Left renal pelvis (tissue), 4 donors: ENCODE measurements around the gene MXRA8. TPM values are rescaled to one million over a fixed set of nuclear protein-coding genes. Genes with fewer than 3 reads are reported as not detected.

ENCODE experiments used
- DNase-seq, 4 donors: peaks; one replicate each; pipeline ENCODE4 v3.0.0-alpha.2; 2013; ENCODE audit warnings: low read depth in 4 of 4, low spot score in 3 of 4
- polyA plus RNA-seq, 4 donors: library from polyadenylated mRNA; unstranded; fragments of 120-200 nt; gene quantifications; one replicate each; pipeline ENCODE4 v1.2.1, GENCODE V29; 2013; ENCODE audit not compliant: insufficient read length in 4 of 4

The MXRA8 gene
- polyA plus RNA-seq, 4 donors = 133 to 208 (median 158) TPM

- no peak for DNase-seq
Measured at GRCh38 chr1:1352786-1353388, 5.5 kb downstream of the MXRA8 start.

DNA sequence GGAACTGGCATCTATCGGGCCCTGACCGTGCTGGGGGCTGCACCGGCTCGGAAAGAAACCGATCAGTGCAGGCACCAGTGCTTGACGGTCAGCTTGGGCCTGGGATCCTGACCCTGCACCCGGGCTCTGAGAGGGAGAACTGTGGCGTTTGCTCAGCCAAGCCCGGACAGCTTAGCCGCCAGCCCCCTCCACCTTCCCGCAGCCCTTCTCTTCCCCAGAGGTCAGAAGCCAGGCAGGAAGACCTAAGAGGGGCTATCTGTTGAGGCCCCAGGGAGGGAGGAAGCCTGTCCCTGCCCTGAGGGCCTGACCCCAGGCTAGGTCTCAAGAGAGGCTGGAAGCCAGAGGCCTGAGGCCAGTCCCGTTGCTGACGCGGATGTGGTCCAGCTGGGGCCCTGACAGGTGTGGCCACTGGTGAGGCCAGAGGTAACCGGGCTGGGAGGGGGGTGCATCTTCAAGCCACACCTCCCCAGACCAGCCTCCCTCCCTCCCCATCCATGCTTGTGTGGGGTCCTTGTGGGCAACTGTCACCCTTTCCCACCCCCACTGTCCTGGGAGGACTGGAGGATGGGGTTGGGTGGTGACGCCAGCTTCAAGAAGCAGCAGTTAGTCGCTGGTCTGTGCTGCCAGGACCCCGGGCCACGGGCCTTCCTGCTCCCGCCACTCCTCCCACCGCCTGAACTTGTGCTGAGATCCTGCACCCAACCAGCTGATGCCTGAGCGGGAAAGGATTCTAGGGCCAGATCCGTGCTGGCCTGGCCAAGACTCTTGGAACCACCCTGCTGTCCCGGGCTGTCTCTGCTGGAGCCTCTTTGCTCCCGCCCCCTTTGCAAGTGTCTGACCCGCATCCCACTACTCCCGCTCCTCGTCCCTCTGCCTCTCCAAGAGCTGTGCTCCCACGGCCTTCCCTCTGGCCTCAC is 6.6 kb downstream of the MXRA8 start:
- DNase-seq = no peak

- DNase-seq = peak in 1 of 4 donors; percentile 70
Measured at GRCh38 chr1:1349256-1350012, 8.9 kb downstream of the MXRA8 start, which contains the start of gene DVL1. Gene DVL1, minus strand, starts transcription at chr1:1349418. Its CDS starts 353 bp downstream, at chr1:1349065.

DNA sequence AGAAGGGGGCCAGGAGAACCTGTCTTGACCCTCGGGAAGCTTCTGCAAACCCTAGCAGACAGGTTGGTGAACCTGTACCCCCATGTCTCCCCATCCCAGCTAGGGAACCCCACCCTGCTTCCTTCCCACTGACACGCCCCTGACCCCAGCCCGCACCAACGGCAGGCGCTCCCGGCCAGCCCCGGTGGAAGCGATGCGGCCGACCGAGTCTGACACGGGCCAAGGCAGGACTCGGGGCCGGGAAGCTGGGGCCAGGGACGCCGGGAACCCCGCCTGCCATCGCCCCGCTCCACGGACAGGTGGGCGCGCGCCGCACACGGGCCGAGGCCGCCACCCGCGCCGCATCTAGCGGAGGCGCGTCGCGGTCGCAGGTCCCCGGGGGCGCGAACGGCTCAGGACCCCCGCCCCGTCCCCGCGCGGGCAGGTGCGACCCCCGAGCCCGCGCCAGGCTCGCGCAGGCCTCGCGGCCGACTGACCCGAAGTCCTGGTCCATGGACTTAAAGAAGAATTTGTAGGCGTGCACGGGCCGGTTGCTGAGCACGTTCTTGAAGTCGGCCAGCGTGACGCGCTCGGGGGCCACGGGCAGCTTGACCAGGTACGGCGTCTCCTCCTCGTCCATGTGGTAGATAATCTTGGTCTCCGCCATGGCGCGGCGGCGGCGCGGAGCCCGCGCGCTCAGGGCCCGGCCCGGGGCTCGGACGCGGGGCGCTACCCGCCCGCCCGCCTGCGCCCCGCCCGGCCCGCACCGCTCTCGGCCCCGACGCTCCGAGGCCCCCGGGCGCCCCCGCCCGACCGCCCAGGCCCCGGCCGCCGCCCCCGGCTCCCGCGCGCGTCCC is 9.7 kb downstream of the MXRA8 start:
- no peak for DNase-seq

DNA sequence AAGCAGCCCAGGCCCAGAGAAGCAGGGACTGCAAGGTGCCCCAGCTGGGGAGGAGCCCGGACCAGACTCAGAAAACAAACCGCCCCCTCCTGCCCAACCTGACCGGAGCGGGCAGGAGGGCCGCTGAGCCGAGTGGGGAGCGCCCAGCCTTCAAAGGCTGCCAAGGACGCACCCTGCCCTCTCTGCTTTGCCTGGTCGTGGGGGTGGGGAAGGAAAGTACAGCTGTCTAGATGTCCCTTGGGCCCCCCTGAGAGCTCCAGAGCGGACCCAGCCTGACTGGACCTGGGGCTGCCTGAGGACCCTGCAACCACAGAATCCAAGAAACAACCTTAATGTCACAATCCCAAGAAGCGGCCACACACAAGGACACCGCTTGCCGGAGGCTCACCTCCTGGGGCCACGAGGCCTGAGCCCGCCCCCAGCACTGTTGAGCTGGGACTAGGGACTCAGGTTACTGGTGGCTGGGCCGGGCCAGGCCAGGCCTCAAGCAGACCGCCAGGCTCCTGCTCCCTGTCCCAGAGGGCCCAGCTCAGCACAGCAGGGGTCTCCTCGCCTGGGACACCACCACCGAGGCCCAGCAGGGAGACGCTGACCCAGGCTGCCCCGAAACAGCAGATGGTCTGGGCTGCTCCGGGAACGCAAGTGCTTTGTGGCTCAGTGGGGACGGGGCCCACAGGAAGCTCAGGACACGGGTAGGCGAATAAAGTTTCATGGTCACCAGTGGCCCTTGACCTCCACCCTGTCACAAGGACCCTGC is 10.5 kb downstream of the MXRA8 start:
- no peak for DNase-seq

- no peak for DNase-seq
Measured at GRCh38 chr1:1347026-1347595, 11.2 kb downstream of the MXRA8 start.

GRCh38 chr1:1346501-1346890 is 11.9 kb downstream of the MXRA8 start:
- DNase-seq = no peak

DNA sequence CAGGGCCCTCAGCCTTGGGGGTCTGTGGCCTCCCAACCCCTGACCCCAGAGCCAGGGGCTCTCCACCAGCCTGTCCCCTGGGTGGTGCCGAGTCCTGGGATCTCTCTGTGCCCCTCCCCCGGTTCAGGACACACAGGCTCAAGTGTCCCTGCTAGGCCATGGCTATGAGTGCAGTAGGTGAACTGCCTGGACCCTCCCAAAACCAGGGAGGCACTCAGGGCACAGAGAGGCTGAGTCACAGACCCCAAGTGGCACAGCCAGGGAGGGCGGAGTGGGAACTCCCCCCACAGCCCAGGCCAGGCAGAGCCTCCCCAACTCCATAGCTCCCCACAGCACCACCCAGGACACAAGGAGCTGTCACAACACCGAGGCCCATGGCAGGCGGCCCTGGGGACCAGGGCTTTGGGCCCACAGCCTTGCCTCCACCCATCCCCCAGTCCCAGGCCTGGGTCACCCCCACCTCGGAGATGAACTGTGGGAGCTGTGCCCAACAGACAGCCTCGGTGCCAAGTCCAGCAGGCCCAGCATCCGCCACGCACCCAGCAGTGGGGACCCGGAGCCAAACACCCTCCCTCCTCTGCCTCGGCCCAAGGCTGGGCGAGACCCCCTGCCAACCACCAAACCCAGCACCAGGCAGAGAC is 12.4 kb downstream of the MXRA8 start:
- no peak for DNase-seq

GRCh38 chr1:1345384-1345783 is 13.0 kb downstream of the MXRA8 start:
- DNase-seq = no peak

DNA sequence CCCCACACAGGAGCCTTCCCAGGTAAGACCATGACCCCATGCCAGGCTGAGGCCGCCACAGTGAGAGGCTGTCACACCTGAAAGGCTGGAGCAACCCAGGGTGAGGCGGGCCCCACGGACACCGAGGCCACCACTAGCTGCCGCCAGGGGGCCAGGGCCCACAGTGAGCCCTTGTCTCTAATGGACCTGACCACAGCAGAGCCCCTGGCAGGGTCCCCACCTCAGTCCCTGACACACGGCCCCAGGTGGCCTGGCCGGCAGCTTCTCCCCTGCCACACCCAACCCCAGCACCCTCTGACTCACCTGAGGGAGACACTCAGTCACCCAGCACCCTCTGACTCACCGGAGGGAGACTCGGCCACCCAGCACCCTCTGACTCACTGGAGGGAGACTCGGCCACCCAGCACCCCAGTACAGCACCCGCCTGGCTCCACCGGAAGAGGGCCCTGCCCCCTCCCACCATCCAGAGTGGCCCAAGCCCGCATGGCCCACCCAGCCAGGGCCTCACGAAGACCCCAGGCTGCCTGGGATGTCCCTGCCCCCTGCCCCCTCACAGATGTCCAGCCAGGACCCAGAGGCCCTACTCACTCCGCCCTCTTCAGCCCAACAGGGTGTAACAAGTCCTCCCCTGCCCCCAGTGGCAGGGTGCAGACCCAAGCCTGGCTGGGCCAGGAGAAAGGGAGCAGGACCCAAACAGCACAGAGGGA is 13.5 kb downstream of the MXRA8 start:
- DNase-seq = no peak

DNA sequence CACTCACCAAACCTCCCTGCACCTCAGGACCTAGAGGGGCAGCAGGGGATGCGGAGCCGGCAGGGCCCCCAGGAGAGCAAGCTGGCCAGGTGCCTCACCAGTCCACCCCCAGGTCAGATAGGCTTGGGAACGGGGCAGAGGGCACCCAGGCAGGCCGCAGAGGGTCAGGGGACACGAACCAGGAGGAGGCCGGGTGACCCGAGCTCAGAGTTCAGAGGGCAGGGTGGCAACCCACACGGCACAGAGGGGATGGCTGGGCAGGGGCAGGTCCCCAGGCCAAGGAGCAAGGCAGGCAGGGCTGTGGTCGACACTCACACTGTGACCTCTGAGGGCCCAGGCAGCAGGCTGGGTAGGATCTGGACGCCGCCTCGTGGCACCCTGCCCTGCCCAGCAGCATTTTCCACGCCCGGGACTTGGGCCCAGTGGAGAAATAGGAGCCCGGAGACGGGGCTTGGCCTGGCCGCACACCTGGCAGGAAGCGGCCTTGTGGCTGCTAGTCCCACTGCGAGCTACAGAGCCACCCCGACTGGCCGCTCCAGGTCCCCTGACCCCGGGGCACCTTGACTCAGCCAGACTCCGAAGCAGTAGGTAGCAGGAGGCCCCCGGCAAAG is 14.4 kb downstream of the MXRA8 start:
- no peak for DNase-seq

DNA sequence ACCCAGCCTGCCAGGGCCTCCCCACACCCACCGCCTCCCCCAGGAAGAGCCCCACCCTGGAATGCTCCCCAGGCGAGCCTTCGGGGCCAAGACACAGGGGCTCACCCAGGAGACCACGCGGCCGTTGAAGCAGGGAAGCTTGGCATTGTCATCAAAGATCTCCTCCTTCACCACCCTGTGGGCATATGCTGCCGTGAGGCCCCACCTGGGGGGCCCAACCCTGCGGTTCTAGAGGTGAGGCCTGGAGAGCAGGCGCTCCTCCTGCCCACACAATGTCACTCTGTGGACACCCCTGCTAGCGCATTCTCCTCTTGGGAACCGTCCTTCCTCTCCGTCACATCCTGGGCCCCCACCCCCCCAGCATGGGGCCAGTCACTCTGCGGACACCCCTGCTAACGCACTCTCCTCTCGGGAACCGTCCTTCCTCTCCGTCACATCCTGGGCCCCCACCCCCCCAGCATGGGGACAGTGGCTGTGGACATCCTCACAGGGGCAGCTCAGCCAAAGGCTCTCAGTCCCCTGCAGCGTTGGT is 15.7 kb downstream of the MXRA8 start:
- no peak for DNase-seq

GRCh38 chr1:1342061-1342562 is 16.2 kb downstream of the MXRA8 start:
- no peak for DNase-seq

- DNase-seq = no peak
Measured at GRCh38 chr1:1341549-1342021, 16.8 kb downstream of the MXRA8 start.

GRCh38 chr1:1340791-1341548 is 17.4 kb downstream of the MXRA8 start:
- DNase-seq = no peak

GRCh38 chr1:1340185-1340584 is 18.2 kb downstream of the MXRA8 start:
- DNase-seq = no peak
